ENCODE results near the gene SMCO2.

Gene SMCO2

DNA sequence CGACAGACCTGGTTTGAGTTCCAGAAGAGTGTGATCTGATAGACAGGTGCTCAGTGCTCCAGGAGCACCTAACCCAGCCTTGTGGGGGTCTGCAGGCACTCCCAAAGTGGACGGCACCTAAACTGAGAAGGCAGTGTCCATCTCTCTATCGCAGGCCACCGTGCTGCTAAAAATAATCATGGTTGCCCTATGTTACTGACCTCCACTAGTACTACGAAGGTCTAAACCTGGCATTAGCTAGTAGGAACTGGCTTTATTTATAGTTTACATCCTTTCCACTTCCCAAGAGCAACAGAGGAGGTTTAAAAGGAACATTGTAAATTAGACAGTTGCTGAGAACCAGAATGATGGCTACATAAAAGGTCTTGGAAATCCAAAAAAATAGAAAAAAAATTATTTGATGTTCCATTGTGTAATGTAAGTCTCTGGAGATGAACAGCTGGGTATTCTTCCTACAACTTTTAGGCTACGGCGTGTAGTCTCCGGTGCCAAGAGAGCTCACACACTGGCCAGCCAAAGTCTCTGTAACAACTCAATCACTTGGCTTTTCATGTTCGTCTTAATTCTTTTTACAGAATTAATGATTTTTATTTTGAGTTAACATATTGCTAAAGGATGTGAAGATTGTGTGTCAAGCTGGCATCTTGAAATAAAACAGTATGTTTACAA, 104.8 kb downstream of the SMCO2 start:
- no peak overlapping the region for H3K27ac Mint-ChIP-seq
- no peaks in the 10 kb centered on the region for H3K36me3 Mint-ChIP-seq
- peaks cover 9% of the 10 kb centered on the region for H3K27me3 Mint-ChIP-seq
- H3K4me1 Mint-ChIP-seq, result no peaks in the 10 kb centered on the region
- no peak overlapping the region for H3K4me3 Mint-ChIP-seq
- no peak for ATAC-seq (ENCODE audit: low read depth)
- H3K9me3 Mint-ChIP-seq, result no peaks in the 10 kb centered on the region
- no peak for DNase-seq (ENCODE audit: low spot score in 2 of 2)
